T1000 (cell line): ENCODE results near the gene NBDY.
A peak's percentile ranks its signal among the peaks of the same experiment; 100 is the strongest.
"Not testable (repeated sequence)": the region's sequence is repeated elsewhere in the genome, so short reads cannot be mapped to it uniquely, and the experiment has no call there.

Source experiments
- DNase-seq: peaks from one replicate; lab custom pipeline; 2025; ENCODE audit warnings: mixed read lengths; lab: John Stamatoyannopoulos, UW

NBDY gene

GRCh38 chrX:56729152-56729850, at the start of gene NBDY:
NBDY (plus strand) TSS chrX:56729243; CDS start chrX:56729354, 111 bp downstream.
- DNase-seq: peak; percentile 31

- not testable (repeated sequence) for DNase-seq
Observed at GRCh38 chrX:56704530-56704929, 24.5 kb upstream of the NBDY start.

- no peak for DNase-seq
Observed at GRCh38 chrX:56726605-56727004, 2.4 kb upstream of the NBDY start.

GRCh38 chrX:56727531-56727930, 1.5 kb upstream of the NBDY start:
- no peak for DNase-seq

- DNase-seq: no peak
Observed at GRCh38 chrX:56728321-56728720, 722 bp upstream of the NBDY start.

GRCh38 chrX:56728752-56729151, 291 bp upstream of the NBDY start:
- no peak for DNase-seq

- peak; percentile 26 for DNase-seq
Observed at GRCh38 chrX:56733459-56734046, 4.5 kb downstream of the NBDY start.

- no peak for DNase-seq
Observed at GRCh38 chrX:56736219-56736618, 7.2 kb downstream of the NBDY start.

- DNase-seq: no peak
Observed at GRCh38 chrX:56738670-56739069, 9.6 kb downstream of the NBDY start.

GRCh38 chrX:56744996-56745395, 16.0 kb downstream of the NBDY start:
- no peak for DNase-seq

- DNase-seq: no peak
Observed at GRCh38 chrX:56746996-56747395, 18.0 kb downstream of the NBDY start.

GRCh38 chrX:56751071-56751470, 22.0 kb downstream of the NBDY start:
- DNase-seq: no peak

- no peak for DNase-seq
Observed at GRCh38 chrX:56757327-56757726, 28.3 kb downstream of the NBDY start.

GRCh38 chrX:56758456-56758855, 29.4 kb downstream of the NBDY start:
- DNase-seq: no peak

- DNase-seq: no peak
Observed at GRCh38 chrX:56759736-56760409, 30.8 kb downstream of the NBDY start.

- not testable (repeated sequence) for DNase-seq
Observed at GRCh38 chrX:56760410-56761124, 31.5 kb downstream of the NBDY start.

- DNase-seq: no peak
Observed at GRCh38 chrX:56761167-56761566, 32.1 kb downstream of the NBDY start.

- DNase-seq: no peak
Observed at GRCh38 chrX:56762220-56762619, 33.2 kb downstream of the NBDY start.

GRCh38 chrX:56762707-56763555, 33.9 kb downstream of the NBDY start:
- DNase-seq: no peak

GRCh38 chrX:56763556-56764152, 34.6 kb downstream of the NBDY start:
- DNase-seq: no peak
